A549 treated with Hydrocortisone at 1 μM for 4 hours (cell line): ENCODE results near the gene ZBTB44. TPM values are rescaled to one million over a fixed set of nuclear protein-coding genes. Genes with fewer than 3 reads are reported as not detected.

ENCODE experiments used
- total RNA-seq: library from RNA; stranded (reverse); fragments of 200-300 nt; extraction: Qiagen RNA extraction; gene quantifications from 5 replicates; pipeline ENCODE4 v1.2.3, GENCODE V29; 2022

The ZBTB44 gene, protein sequence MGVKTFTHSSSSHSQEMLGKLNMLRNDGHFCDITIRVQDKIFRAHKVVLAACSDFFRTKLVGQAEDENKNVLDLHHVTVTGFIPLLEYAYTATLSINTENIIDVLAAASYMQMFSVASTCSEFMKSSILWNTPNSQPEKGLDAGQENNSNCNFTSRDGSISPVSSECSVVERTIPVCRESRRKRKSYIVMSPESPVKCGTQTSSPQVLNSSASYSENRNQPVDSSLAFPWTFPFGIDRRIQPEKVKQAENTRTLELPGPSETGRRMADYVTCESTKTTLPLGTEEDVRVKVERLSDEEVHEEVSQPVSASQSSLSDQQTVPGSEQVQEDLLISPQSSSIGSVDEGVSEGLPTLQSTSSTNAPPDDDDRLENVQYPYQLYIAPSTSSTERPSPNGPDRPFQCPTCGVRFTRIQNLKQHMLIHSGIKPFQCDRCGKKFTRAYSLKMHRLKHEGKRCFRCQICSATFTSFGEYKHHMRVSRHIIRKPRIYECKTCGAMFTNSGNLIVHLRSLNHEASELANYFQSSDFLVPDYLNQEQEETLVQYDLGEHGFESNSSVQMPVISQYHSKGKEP
- total RNA-seq: 5.7 to 8.3 TPM (median 6.5 TPM) in 5 replicates

DNA sequence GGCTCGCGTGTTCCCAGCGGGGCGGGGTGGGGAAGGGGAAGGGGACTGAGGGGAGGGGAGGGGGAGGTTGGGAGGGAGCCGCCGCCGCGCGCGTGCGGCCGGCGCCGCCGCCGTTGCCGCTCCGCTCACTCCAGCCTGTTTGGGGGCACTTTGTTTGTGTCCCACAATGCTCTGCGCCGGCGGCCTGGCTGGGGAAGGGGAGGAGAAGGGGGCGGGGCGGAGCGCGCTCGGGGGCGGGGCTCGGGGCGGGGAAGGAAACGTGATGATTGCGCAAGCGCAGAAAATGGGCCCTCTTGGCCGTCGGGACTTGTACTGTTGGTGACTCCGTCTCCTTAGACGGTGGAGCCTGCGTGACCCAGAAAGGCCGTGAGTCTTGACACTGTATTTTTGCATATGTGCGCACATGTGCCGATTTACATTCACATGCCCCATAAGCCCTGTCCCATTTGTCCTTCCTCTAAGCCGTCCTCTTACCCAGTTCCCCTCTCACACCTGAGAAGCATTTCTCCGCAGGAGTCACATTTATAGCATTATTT, at the start of gene ZBTB44:
Gene ZBTB44, minus strand, starts transcription at position 168 of the 536 bp plus-strand sequence. CDS start 53,044 bp downstream, outside the sequence.

Other genes starting within 250 kb of the ZBTB44 start
- gene APLP2, start 245.0 kb downstream of the ZBTB44 start, total RNA-seq: 151 to 213 TPM (median 170 TPM) in 5 replicates
- gene ST14, start 155.1 kb downstream of the ZBTB44 start, total RNA-seq: 0.05 to 0.15 TPM (median 0.08 TPM) in 5 replicates
- 1.2 to 1.7 TPM (median 1.4 TPM) in 5 replicates for gene ADAMTS8, start 113.7 kb upstream of the ZBTB44 start, total RNA-seq
- 5.3 to 8.2 TPM (median 7.5 TPM) in 5 replicates for gene ADAMTS15, start 133.7 kb upstream of the ZBTB44 start, total RNA-seq